Measurements from ENCODE around the gene ZBTB20.

The ZBTB20 gene

DNA sequence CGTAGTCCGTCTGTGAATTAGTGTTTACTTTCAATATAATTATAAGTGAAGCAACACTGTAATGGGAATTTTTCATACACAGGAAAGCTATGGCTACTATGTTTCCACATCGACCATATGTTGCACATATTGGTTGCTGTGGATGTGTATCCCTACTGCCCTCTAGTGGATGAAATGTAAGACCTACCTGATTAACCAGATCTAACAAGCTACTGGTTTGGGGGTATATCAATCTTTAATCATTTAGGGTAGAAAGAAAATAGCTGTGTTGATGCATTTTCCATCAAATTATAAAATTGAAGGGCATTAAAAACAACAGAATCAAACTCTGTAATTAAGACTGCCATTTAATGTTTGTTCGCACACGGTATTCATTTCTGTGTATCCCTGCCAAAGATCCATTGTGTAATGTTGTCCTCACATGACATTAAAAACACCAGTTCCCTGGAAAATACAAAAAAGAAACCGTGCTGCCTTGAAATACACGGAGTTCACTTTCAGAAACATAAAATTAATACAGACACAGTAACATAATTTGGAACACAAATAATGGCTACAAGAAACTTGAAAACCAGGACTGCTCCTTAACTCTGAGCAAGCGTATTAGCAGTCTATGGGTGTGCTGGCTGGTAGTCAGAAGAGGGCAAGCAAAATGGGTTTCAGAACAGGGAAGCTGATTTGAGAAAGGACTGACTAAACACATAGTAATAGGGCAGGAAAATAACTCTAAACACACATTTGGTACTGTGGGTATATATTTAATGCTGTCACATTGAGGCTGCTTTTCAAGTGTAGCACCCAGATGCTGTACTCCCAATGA, 728.2 kb downstream of the ZBTB20 start:
- H3K9ac ChIP-seq (ENCODE audit: low read depth, low read length): no peak overlapping the region

DNA sequence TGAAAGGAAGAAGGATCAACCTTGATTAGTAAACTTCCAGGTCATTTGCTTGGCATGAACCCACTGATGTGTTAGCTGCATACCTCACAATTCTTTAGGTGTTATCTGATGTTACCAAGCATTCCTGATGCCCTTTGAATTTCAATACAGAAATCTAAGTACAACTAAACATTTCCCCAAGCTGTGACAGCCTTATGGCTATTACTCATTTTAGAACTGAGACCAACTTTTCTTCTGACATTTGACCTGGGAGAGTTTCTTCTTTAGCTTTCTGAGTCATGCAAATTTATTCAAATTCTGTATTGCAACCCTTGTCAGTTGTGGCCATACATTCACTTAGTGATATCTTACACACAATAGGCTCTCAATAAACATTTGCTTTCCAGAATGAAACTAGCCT, 729.0 kb downstream of the ZBTB20 start:
- Histone ChIP-seq H3K4me3 (ENCODE audit: low read depth, low read length) (no peak overlapping the region), H3K9me3 (ENCODE audit: control insufficient read depth, insufficient read depth, low read length) (no peaks in the 10 kb centered on the region), H3K27me3 (ENCODE audit: control insufficient read depth, insufficient read depth, low read length) (no peaks in the 10 kb centered on the region), H3K9ac (ENCODE audit: low read depth, low read length) (no peak overlapping the region), H3K36me3 (ENCODE audit: control insufficient read depth, insufficient read depth, low read length) (no peaks in the 10 kb centered on the region), H3K4me1 (ENCODE audit: control insufficient read depth, insufficient read depth, low read length) (peaks cover 5% of the 10 kb centered on the region)

More for the DNA sequence above, 728.2 kb downstream of the ZBTB20 start:
- H3K4me3 ChIP-seq (ENCODE audit: low read depth, low read length): no peak overlapping the region
- H3K9me3 ChIP-seq (ENCODE audit: control insufficient read depth, insufficient read depth, low read length): no peaks in the 10 kb centered on the region
- no peaks in the 10 kb centered on the region for H3K36me3 ChIP-seq (ENCODE audit: control insufficient read depth, insufficient read depth, low read length)
- peaks cover 5% of the 10 kb centered on the region for H3K4me1 ChIP-seq (ENCODE audit: control insufficient read depth, insufficient read depth, low read length)
- H3K27me3 ChIP-seq (ENCODE audit: control insufficient read depth, insufficient read depth, low read length): no peaks in the 10 kb centered on the region

DNA sequence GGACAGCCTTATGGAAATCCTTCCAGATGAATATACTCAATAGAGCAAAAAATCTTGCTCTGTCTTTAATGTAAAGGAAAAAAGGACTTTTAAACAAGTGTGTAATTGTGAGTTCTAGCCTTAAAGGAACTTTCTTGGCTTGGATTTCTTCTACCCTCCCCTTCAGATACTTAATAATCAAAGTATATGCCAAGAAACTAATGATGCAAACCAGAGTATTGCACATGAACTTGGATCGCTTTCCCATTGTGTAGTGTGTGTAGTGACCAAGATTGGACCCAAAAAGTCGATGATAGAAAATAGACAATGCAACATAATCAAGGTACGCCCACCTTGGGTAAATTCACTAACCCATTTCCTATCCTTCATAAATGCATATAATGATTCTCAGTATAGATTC, 729.4 kb downstream of the ZBTB20 start:
- H3K27me3 ChIP-seq (ENCODE audit: control insufficient read depth, insufficient read depth, low read length): no peaks in the 10 kb centered on the region
- no peak overlapping the region for H3K9ac ChIP-seq (ENCODE audit: low read depth, low read length)
- H3K9me3 ChIP-seq (ENCODE audit: control insufficient read depth, insufficient read depth, low read length): no peaks in the 10 kb centered on the region
- no peaks in the 10 kb centered on the region for H3K36me3 ChIP-seq (ENCODE audit: control insufficient read depth, insufficient read depth, low read length)
- no peak overlapping the region for H3K4me3 ChIP-seq (ENCODE audit: low read depth, low read length)
- H3K4me1 ChIP-seq (ENCODE audit: control insufficient read depth, insufficient read depth, low read length): peaks cover 7% of the 10 kb centered on the region

DNA sequence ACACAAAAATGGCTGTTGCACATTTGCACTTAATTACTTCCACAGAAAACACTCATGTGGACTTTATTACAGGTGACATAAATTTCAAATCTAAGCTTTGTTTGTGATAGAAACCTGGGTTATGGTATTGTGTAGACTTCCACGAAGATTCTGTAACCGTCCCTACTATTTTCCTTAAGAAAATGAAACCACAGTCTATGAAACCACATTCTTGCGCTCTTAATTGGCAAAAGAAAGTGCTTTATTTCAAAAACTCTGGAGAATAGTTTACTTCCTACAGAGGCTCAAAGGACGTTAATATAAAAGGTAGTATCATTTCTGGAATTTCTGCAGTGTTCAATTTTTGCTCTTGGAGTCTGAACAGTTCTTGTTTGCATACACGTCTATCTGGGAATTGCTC, 729.8 kb downstream of the ZBTB20 start:
- H3K27me3 ChIP-seq (ENCODE audit: control insufficient read depth, insufficient read depth, low read length): no peaks in the 10 kb centered on the region
- no peaks in the 10 kb centered on the region for H3K9me3 ChIP-seq (ENCODE audit: control insufficient read depth, insufficient read depth, low read length)
- no peaks in the 10 kb centered on the region for H3K36me3 ChIP-seq (ENCODE audit: control insufficient read depth, insufficient read depth, low read length)
- no peak overlapping the region for H3K9ac ChIP-seq (ENCODE audit: low read depth, low read length)
- H3K4me3 ChIP-seq (ENCODE audit: low read depth, low read length): no peak overlapping the region
- H3K4me1 ChIP-seq (ENCODE audit: control insufficient read depth, insufficient read depth, low read length): peaks cover 11% of the 10 kb centered on the region

DNA sequence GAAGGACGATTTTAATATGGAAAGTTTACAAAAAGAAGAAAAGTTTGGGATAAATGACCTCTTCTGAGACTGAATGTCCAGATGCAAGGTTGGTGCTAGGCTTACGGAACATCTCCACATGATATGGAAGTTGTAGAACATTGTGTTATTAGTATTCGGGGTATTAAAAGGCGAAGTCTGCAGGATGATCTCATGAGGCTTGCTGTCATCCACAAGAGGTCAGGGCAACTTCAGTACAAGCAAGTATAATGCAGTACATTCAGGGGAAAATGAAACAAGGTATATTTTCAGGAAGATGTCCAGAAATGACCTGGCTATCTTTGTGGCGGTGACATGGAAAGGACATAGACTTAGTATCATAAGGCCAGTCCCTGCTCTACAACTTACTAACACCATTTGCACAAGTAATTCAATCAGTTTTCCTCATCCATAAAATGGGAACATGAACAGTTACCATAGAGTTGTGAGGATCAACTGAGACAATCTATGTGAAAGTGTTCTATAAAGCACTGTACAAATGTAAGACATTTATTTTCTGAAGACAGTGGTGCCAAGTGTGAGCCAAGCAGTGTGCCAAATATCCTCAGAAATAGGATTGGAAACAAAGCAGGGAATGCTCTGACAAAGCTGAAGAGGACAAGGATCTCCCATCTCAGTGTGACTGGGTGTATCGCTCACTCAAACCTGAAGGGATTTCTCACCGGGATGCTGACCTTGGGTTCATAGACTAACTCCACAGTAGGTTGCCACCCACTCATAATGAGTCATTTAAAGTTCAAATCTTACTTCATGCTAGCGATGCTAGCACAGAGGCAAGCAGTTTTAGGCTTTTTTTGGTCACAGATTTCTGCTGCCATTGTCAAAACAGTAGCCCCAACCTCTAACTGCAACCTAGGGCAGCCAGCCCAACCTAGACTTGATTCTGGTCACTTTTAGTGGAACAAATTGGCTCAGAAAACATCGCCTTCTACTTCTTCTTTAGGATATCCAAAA, 735.0 kb downstream of the ZBTB20 start:
- H3K27me3 ChIP-seq (ENCODE audit: control insufficient read depth, insufficient read depth, low read length): no peaks in the 10 kb centered on the region
- H3K4me3 ChIP-seq (ENCODE audit: low read depth, low read length): no peak overlapping the region
- no peak overlapping the region for H3K9ac ChIP-seq (ENCODE audit: low read depth, low read length)
- H3K36me3 ChIP-seq (ENCODE audit: control insufficient read depth, insufficient read depth, low read length): no peaks in the 10 kb centered on the region
- no peaks in the 10 kb centered on the region for H3K9me3 ChIP-seq (ENCODE audit: control insufficient read depth, insufficient read depth, low read length)
- H3K4me1 ChIP-seq (ENCODE audit: control insufficient read depth, insufficient read depth, low read length): peaks cover 40% of the 10 kb centered on the region

DNA sequence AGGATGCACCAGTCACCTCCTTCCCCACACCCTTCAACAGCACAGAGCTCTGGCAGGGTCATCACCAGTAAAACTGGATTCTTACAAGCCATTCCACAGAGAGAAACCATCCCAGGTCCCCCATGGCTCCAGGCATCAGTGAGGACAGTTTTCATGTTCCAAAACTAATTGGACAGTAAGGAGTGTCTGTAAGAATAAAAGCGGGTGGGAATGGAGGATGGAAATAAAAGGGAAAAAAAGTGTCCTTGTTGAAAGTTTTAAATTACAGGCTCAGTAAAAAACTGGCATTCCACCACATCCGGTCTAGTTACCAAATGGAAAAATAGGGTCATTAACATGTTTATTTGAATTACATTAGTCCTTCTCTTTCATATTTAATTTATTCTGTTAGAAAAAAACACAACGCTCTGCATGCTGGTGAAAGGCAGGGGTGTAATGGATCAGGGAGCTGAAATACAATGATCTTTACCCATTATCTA, 735.9 kb downstream of the ZBTB20 start:
- no peak overlapping the region for H3K4me3 ChIP-seq (ENCODE audit: low read depth, low read length)
- H3K27me3 ChIP-seq (ENCODE audit: control insufficient read depth, insufficient read depth, low read length): no peaks in the 10 kb centered on the region
- H3K9me3 ChIP-seq (ENCODE audit: control insufficient read depth, insufficient read depth, low read length): no peaks in the 10 kb centered on the region
- peaks cover 40% of the 10 kb centered on the region for H3K4me1 ChIP-seq (ENCODE audit: control insufficient read depth, insufficient read depth, low read length)
- no peak overlapping the region for H3K9ac ChIP-seq (ENCODE audit: low read depth, low read length)
- no peaks in the 10 kb centered on the region for H3K36me3 ChIP-seq (ENCODE audit: control insufficient read depth, insufficient read depth, low read length)

DNA sequence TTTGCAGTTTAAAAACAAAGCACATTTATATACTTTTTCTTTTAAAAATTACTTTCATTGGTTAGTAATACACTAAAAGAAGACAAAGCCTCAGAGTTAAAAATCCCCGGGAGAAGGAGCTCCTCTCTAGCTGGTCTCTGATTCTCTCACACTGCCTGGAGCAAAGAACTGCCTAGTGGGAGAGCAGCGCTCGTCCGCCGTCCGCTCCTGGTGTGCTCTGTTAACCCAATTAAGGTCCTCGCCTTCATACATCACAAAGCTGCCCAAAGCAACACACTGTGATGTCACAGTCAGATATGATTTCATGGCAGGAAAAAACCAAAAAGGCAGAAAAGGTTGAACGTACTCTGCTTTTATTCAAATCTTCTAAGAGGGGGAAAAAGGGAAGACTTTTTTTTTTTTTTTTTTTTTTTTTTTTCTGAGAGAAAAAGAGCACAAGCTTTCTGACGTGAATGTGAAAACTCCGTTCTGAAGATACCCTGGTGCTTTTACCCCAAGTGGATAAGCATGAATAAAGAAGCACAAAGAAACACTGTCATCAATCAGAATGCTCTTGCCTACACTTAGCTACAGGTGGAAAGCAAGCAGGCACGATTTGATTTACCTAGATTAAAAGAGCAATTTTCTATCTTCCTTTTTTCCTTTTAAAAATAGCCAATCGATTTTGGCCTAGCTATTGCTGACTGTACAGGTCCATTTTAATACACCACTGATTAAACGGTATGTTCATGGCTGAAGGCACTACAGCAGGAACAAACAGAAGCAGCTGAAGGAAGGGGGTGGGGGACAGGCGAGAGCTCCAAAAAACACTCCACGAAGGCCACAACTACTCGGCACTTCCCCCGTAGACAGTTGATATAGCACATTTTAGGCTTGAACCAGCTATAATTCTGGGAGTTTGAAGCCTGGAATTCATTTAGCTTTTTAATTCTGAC, 738.1 kb downstream of the ZBTB20 start:
- Histone ChIP-seq H3K27me3 (ENCODE audit: control insufficient read depth, insufficient read depth, low read length) (no peaks in the 10 kb centered on the region), H3K4me3 (ENCODE audit: low read depth, low read length) (no peak overlapping the region), H3K36me3 (ENCODE audit: control insufficient read depth, insufficient read depth, low read length) (no peaks in the 10 kb centered on the region), H3K4me1 (ENCODE audit: control insufficient read depth, insufficient read depth, low read length) (peaks cover 40% of the 10 kb centered on the region), H3K9me3 (ENCODE audit: control insufficient read depth, insufficient read depth, low read length) (no peaks in the 10 kb centered on the region), H3K9ac (ENCODE audit: low read depth, low read length) (no peak overlapping the region)

DNA sequence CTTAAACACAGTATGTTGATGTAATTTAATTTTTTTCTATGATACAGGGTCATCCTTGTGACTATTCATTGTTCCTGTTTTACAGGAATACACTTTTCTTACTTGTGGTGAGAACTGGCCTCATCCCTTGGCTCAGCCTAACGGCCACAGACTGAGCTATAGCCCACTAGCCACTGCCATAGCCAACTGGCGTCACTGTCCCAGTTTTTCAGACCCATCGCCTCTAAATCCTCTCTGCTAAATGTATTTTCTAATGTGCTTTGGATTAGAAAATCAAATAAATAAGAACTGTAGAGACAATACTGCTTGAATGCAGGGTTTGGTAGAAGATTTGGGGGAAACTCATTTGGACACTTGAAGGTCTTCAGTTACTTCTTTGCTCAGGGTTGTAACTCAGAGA, 740.2 kb downstream of the ZBTB20 start:
- Histone ChIP-seq H3K36me3 (ENCODE audit: control insufficient read depth, insufficient read depth, low read length) (no peaks in the 10 kb centered on the region), H3K27me3 (ENCODE audit: control insufficient read depth, insufficient read depth, low read length) (no peaks in the 10 kb centered on the region), H3K4me1 (ENCODE audit: control insufficient read depth, insufficient read depth, low read length) (peaks cover 31% of the 10 kb centered on the region), H3K9me3 (ENCODE audit: control insufficient read depth, insufficient read depth, low read length) (no peaks in the 10 kb centered on the region), H3K4me3 (ENCODE audit: low read depth, low read length) (no peak overlapping the region), H3K9ac (ENCODE audit: low read depth, low read length) (no peak overlapping the region)

DNA sequence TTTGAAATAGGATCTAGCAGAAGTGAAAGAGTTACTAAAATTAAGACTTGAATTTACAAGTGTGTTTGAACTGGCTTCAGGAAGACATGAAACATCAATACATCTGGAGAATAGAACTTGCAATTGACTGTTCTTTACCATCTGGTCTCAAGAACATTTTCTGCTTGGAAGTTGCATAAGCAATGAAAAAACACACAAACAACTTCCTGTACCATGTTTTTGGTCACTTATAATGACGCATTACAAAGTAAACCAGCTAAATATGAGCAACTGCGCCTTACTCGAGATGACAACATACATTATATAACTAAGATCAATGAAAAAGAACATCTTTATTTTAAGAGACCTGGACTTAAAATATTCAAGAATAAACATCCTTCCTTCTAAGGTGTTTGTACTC, 740.8 kb downstream of the ZBTB20 start:
- Histone ChIP-seq H3K4me3 (ENCODE audit: low read depth, low read length) (no peak overlapping the region), H3K9ac (ENCODE audit: low read depth, low read length) (no peak overlapping the region), H3K4me1 (ENCODE audit: control insufficient read depth, insufficient read depth, low read length) (peaks cover 25% of the 10 kb centered on the region), H3K27me3 (ENCODE audit: control insufficient read depth, insufficient read depth, low read length) (no peaks in the 10 kb centered on the region), H3K36me3 (ENCODE audit: control insufficient read depth, insufficient read depth, low read length) (no peaks in the 10 kb centered on the region), H3K9me3 (ENCODE audit: control insufficient read depth, insufficient read depth, low read length) (no peaks in the 10 kb centered on the region)

DNA sequence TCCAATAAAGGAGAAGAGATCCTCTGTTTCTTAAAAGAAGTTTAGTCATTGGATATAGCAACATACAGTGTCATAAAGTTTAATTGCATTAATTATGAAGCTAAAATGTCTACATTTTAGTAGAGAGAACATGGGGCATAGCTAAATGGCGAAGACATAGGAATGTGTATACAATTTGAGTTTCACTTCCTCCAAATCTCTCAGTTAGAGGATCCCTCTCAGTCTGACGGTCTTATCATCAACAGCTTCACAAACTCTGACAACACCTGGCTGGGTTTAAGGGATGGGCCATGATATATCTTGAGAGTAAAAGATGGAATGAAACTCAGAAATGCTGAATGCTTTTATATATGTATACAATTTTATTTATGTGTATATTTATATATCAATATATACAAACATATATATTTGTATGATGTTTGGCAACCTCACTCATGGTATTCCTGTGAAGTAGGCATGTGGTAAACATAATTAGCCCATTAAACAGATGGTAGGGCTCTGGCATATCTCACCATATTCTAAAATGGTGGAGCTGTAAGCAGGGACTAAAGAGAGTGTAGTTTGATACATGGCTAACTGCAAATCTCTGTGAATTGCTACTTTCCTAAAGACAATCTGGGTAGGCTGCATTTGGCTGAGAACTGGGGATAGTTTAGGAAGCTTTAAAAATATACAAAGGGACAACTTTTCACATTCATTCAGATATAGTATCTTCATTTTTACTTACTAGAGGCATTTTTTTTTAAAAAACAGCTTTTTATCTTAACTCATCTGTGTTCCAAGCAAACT, 741.7 kb downstream of the ZBTB20 start:
- Histone ChIP-seq H3K9me3 (ENCODE audit: control insufficient read depth, insufficient read depth, low read length) (no peaks in the 10 kb centered on the region), H3K27me3 (ENCODE audit: control insufficient read depth, insufficient read depth, low read length) (no peaks in the 10 kb centered on the region), H3K9ac (ENCODE audit: low read depth, low read length) (no peak overlapping the region), H3K36me3 (ENCODE audit: control insufficient read depth, insufficient read depth, low read length) (no peaks in the 10 kb centered on the region), H3K4me3 (ENCODE audit: low read depth, low read length) (no peak overlapping the region), H3K4me1 (ENCODE audit: control insufficient read depth, insufficient read depth, low read length) (peaks cover 18% of the 10 kb centered on the region)

All from iPS-15b (cell line).